Chondrocyte (in vitro differentiated cells): Measurements from ENCODE around the gene MACROD2. TPM values are rescaled to one million over a fixed set of nuclear protein-coding genes. Genes with fewer than 3 reads are reported as not detected.
"Not testable (repeated sequence)": the region's sequence is repeated elsewhere in the genome, so short reads cannot be mapped to it uniquely, and the experiment has no call there.

Experiments used
- DNase-seq: peaks from one replicate; pipeline ENCODE4 v3.0.0; 2021; ENCODE audit warnings: mixed read lengths, low spot score
- H3K27ac Mint-ChIP-seq: one replicate; pipeline ENCODE4 v1.8.0; 2021; ENCODE audit warnings: mild to moderate bottlenecking, moderate library complexity, mixed read lengths; ENCODE audit not compliant: unreplicated experiment
- H3K27me3 Mint-ChIP-seq: 2 replicates; pipeline ENCODE4 v1.8.0; 2021; ENCODE audit warnings: low read depth, mixed read lengths
- H3K36me3 Mint-ChIP-seq: 2 replicates; pipeline ENCODE4 v1.8.0; 2021; ENCODE audit warnings: low read depth, mixed read lengths
- H3K4me1 Mint-ChIP-seq: 2 replicates; pipeline ENCODE4 v1.8.0; 2021; ENCODE audit warnings: low read depth, mild to moderate bottlenecking, mixed read lengths
- H3K4me3 Mint-ChIP-seq: one replicate; pipeline ENCODE4 v1.8.0; 2021; ENCODE audit warnings: mild to moderate bottlenecking, moderate library complexity, mixed read lengths; ENCODE audit not compliant: unreplicated experiment
- H3K9me3 Mint-ChIP-seq: 2 replicates; pipeline ENCODE4 v1.8.0; 2021; ENCODE audit warnings: low read depth, mixed read lengths
- total RNA-seq: library from RNA; stranded (reverse); gene quantifications from 3 replicates; pipeline ENCODE4 v1.2.1, GENCODE V29; 2021
- TF ChIP-seq, protein P1 (sequence below): fragments of 200-600 bp; sonication (generic); IDR thresholded peaks from 2 replicates; pipeline ENCODE4 v1.5.0; 2021; ENCODE audit warnings: antibody characterized with exemption, mild to moderate bottlenecking, moderate library complexity

The MACROD2 gene
- total RNA-seq, 1 donor from 2014 or later, result 3.2 TPM

DNA sequence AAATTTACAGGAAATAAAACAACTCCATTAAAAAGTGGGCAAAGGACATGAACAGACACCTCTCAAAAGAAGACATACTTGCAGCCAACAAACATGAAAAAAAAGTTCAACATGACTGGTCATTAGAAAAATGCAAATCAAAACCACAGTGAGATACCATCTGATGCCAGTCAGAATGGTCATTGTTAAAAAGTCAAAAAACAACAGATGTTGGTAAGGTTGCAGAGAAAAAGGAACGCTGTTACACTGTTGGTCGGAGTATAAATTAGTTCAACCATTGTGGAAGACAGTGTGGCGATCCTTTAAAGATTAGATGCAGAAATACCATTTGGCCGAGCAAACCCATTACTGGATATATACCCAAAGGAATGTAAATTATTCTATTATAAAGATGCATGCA, 1200.1 kb downstream of the MACROD2 start:
- Mint-ChIP-seq H3K4me3 (no peak overlapping the region), H3K27ac (no peak overlapping the region), H3K36me3 (no peaks in the 10 kb centered on the region), H3K4me1 (no peaks in the 10 kb centered on the region), H3K9me3 (no peaks in the 10 kb centered on the region), H3K27me3 (peaks cover 4% of the 10 kb centered on the region)
- no peak for DNase-seq
- TF ChIP-seq, protein P1, sequence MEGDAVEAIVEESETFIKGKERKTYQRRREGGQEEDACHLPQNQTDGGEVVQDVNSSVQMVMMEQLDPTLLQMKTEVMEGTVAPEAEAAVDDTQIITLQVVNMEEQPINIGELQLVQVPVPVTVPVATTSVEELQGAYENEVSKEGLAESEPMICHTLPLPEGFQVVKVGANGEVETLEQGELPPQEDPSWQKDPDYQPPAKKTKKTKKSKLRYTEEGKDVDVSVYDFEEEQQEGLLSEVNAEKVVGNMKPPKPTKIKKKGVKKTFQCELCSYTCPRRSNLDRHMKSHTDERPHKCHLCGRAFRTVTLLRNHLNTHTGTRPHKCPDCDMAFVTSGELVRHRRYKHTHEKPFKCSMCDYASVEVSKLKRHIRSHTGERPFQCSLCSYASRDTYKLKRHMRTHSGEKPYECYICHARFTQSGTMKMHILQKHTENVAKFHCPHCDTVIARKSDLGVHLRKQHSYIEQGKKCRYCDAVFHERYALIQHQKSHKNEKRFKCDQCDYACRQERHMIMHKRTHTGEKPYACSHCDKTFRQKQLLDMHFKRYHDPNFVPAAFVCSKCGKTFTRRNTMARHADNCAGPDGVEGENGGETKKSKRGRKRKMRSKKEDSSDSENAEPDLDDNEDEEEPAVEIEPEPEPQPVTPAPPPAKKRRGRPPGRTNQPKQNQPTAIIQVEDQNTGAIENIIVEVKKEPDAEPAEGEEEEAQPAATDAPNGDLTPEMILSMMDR, result no peak

DNA sequence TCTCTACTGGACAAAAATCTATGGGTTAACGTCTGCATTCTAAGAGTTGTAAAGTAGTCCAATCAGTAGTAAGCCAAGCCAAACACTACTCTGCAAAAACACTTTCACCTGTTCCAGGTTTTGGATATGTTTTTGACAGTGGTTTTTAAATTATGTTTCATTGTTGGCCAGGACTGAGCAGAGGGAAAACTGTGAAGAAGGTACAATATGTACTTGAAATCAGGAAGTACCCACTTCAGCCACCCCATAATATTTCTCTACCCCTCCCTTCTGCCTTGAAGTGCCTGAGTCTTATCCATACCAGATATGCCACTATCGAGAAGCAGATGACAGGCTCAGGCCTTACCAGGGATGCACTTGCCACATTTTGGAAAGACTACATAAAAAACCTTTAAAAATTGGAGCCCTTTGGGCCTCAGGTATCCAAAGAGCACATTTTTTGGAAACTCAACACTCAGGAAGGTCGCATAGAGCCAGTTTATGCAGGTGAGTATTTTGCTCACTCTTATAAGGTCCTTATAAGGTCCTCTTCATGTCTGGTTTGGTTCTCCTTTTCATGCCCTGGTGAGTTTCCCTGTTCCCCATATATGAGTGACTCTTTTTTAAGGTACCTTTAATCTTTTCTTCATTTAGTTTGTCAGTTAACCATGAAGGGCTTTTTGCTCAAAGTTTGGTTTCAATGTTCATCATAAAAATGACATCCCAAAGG, 1201.4 kb downstream of the MACROD2 start:
- no peak for DNase-seq
- no peak overlapping the region for H3K27ac Mint-ChIP-seq
- no peaks in the 10 kb centered on the region for H3K36me3 Mint-ChIP-seq
- H3K4me3 Mint-ChIP-seq, result no peak overlapping the region
- H3K9me3 Mint-ChIP-seq, result no peaks in the 10 kb centered on the region
- peaks cover 4% of the 10 kb centered on the region for H3K27me3 Mint-ChIP-seq
- TF ChIP-seq, protein P1, result no peak
- H3K4me1 Mint-ChIP-seq, result no peaks in the 10 kb centered on the region

DNA sequence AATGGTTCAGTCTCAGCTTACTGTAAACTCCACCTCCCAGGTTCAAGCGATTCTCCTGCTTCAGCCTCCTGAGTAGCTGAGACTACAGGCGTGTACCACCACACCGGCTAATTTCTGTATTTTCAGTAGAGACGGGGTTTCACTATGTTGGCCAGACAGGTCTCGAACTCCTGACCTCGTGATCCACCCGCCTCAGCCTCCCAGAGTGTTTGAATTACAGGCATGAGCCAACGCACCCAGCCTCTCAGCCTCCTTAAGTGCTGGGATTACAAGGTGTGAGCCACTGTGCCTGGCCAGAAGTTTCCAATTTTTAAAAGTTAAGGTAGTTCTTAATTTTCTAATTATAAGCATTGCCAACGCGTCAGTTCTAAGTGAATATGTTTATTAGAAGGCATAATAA, 1202.7 kb downstream of the MACROD2 start:
- H3K4me3 Mint-ChIP-seq, DNase-seq, H3K27me3 Mint-ChIP-seq, H3K9me3 Mint-ChIP-seq, H3K4me1 Mint-ChIP-seq, H3K27ac Mint-ChIP-seq, H3K36me3 Mint-ChIP-seq: not testable (repeated sequence)

DNA sequence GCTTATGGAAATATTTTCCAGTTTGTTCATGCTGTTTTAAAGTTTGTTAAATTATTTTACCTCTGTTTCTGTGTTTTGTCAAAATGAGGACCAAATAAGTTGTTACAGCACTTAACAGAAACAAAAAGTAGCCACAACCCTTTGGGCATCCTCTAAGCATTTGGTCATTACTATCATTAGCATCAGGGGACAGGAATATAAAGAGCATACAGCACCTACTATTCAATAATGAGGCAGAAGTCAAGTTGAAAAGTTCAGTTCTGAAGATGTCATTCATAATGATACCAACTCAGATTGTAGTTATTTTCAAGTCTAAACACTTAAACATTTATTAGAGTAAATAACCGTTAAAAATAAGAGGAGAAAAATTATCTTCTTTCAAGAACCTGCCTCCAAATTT, 1204.4 kb downstream of the MACROD2 start:
- TF ChIP-seq, protein P1, result no peak
- Mint-ChIP-seq H3K9me3 (peaks cover 5% of the 10 kb centered on the region), H3K36me3 (no peaks in the 10 kb centered on the region), H3K4me3 (no peak overlapping the region), H3K4me1 (no peaks in the 10 kb centered on the region), H3K27ac (no peak overlapping the region), H3K27me3 (no peaks in the 10 kb centered on the region)
- DNase-seq, result no peak

DNA sequence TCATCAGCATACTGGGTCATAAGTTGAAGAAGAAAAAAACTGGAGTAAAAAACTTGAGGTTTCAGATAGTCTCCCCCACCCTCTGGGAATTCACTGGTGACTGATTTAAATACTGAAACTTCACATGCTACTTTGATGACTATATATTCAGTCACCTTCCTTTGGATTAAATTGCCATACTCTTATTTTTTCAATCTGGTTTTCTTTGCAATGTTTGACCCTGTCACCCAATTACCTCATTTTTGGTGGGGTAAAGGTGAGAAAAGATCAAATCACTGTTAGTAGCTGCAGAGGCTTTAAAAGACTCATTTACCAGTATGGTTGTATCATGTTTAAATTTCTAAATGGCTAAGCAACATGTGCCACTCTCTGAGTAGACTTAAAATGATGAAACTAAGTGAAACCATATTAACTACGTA, 1204.8 kb downstream of the MACROD2 start:
- Mint-ChIP-seq H3K4me3 (no peak overlapping the region), H3K27ac (no peak overlapping the region), H3K4me1 (no peaks in the 10 kb centered on the region), H3K9me3 (peaks cover 5% of the 10 kb centered on the region), H3K27me3 (no peaks in the 10 kb centered on the region), H3K36me3 (no peaks in the 10 kb centered on the region)
- DNase-seq, result no peak
- TF ChIP-seq, protein P1, result no peak

DNA sequence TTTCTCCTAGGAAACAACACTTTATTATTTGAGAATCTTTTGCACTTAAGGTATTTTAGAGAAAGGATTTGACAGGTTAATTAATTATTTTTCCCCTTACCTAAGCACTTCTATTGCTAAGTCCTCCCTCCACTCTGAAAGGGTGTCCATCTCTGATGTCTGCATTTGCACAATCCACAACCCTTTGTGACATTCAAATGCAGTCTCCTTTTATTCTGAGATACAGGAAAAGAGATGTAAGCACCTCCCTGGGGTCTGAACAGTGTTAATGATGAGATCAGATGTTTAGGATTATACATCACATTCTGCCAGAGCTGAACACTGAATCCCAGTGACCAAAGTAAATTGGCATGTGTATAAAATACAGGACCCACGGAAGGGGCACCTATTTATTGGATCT, 1206.3 kb downstream of the MACROD2 start:
- peaks cover 5% of the 10 kb centered on the region for H3K9me3 Mint-ChIP-seq
- H3K27ac Mint-ChIP-seq, result no peak overlapping the region
- H3K27me3 Mint-ChIP-seq, result no peaks in the 10 kb centered on the region
- no peaks in the 10 kb centered on the region for H3K36me3 Mint-ChIP-seq
- TF ChIP-seq, protein P1, result no peak
- no peaks in the 10 kb centered on the region for H3K4me1 Mint-ChIP-seq
- no peak overlapping the region for H3K4me3 Mint-ChIP-seq
- DNase-seq, result no peak
